GM10248 (cell line): ENCODE results near the gene ZNF423.

Source experiments
- CTCF ChIA-PET: fragments of 300-600 bp; sonication (Branson Sonifier 250); formaldehyde crosslinking; extraction: SDS; loops from one replicate; lab custom pipeline; 2021; ENCODE audit warnings: antibody characterized with exemption; lab: Yijun Ruan, JAX
- POLR2A ChIA-PET: fragments of 350-650 bp; sonication (Branson Sonifier 250); formaldehyde crosslinking; extraction: SDS; loops from one replicate; lab custom pipeline; 2020; ENCODE audit warnings: antibody characterized with exemption; lab: Yijun Ruan, JAX
- DNase-seq: peaks from one replicate; pipeline ENCODE4 v3.0.0; 2012; ENCODE audit errors: extremely low spot score
- TF ChIP-seq, protein P1 (sequence below): IDR thresholded peaks from 2 replicates; pipeline ENCODE4 v1.5.1; 2012; ENCODE audit warnings: mild to moderate bottlenecking, low read depth; ENCODE audit errors: extremely low read depth, missing control alignments, control extremely low read depth

Gene ZNF423

DNA sequence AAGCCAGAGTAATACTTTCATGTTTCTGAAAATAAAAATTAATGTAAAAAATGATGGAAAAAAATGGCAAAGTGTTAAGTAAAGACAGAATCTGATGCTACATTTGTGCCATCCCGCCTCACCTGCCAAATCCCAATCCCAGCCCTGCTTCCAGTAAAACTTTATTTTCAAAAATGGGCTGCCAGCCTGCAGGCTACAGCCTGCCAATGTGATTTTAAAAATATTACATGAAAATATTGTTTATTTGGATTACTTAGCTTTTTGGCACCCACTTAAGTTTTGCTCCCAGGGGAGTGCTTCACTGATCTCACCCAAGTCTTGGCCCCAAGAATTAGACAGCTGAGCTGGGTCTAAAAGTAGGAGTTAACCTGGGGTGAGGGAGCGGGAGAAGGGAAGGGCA lies 369.5 kb downstream of the ZNF423 start:
- TF ChIP-seq, protein P1, sequence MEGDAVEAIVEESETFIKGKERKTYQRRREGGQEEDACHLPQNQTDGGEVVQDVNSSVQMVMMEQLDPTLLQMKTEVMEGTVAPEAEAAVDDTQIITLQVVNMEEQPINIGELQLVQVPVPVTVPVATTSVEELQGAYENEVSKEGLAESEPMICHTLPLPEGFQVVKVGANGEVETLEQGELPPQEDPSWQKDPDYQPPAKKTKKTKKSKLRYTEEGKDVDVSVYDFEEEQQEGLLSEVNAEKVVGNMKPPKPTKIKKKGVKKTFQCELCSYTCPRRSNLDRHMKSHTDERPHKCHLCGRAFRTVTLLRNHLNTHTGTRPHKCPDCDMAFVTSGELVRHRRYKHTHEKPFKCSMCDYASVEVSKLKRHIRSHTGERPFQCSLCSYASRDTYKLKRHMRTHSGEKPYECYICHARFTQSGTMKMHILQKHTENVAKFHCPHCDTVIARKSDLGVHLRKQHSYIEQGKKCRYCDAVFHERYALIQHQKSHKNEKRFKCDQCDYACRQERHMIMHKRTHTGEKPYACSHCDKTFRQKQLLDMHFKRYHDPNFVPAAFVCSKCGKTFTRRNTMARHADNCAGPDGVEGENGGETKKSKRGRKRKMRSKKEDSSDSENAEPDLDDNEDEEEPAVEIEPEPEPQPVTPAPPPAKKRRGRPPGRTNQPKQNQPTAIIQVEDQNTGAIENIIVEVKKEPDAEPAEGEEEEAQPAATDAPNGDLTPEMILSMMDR = no peak
- POLR2A ChIA-PET = no interaction called here
- CTCF ChIA-PET = interaction anchor here (0.6 kb wide), 1 partner anchor 571 kb away, joined by 3 read pairs; no protein-coding TSS in a partner anchor

GRCh38 chr16:49485663-49486062 lies 370.2 kb downstream of the ZNF423 start:
- POLR2A ChIA-PET = no interaction called here
- DNase-seq = no peak
- CTCF ChIA-PET = interaction anchor here (0.6 kb wide), 1 partner anchor 571 kb away, joined by 3 read pairs; no protein-coding TSS in a partner anchor
- TF ChIP-seq, protein P1 = no peak

More for the DNA sequence above, 369.5 kb downstream of the ZNF423 start:
- DNase-seq = no peak

DNA sequence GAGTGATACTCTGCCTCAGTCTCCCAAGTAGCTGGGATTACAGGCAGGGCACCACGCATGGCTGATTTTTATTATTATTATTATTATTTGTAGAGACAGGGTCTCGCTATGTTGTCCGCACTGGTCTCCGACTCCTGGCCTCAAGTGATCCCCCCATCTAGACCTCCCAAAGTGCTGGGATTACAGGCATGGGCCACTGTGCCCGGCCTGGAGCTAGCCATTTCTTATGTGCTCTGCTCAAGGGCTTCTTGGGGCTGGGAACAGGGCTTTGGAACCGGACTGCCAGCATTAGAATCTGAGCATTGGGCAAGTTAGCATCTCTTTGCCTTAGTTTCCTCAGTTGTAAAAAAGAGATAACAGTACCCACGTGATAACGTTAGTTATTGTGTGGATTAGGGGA lies 371.0 kb downstream of the ZNF423 start:
- POLR2A ChIA-PET = no interaction called here
- DNase-seq = no peak
- TF ChIP-seq, protein P1 = no peak
- CTCF ChIA-PET = no interaction called here

- peak; percentile 76 for DNase-seq
- TF ChIP-seq, protein P1 = no peak
- POLR2A ChIA-PET = no interaction called here
- CTCF ChIA-PET = no interaction called here
Measured at GRCh38 chr16:49484451-49484849, 371.5 kb downstream of the ZNF423 start.

DNA sequence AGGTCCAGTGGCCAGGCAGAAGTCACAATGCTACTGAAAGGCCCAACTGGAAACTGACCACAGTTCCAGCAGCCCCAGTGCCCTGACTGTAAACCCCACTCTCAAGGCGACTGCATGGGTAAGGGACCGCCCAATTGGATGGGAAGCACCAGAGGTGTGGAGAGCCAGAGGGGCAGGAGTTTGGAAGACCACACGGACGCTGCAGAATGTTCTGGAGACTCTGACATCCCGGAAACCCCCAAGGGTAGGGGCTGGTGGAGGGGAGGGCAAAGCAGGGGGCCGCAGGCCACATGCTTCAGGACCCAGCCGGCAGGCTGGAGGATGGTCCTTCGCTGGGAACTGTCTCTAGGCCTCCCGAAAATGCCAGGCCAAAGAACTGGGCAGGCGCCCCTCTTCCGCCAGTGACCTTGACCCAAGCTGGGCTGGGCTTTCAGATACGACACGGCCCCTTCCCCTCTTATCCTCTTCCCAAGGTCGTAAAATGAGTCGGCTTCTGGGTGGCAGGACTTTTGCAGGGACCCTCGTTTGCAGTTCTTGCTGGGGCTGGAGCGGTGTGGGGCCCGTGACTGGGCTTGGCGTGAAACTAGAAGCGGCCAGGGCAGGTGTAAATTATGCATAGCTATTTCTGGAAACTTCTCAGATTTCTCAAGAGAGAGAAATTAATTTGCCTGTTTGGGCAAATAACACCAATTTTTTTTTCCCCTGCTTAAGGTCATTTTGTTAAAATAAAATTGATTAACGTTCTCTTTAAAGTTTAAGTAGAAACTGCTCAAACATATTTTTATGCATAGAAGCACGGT lies 372.1 kb downstream of the ZNF423 start:
- ChIA-PET POLR2A (no interaction called here), CTCF (no interaction called here)
- TF ChIP-seq, protein P1 = no peak
- no peak for DNase-seq

GRCh38 chr16:49483251-49483650 lies 372.7 kb downstream of the ZNF423 start:
- DNase-seq = no peak
- ChIA-PET CTCF (no interaction called here), POLR2A (no interaction called here)
- TF ChIP-seq, protein P1 = no peak

- POLR2A ChIA-PET = no interaction called here
- CTCF ChIA-PET = no interaction called here
- TF ChIP-seq, protein P1 = no peak
- DNase-seq = no peak
Measured at GRCh38 chr16:49482690-49483089, 373.2 kb downstream of the ZNF423 start.
